ENCODE results near the gene STIM1.

The STIM1 gene

DNA sequence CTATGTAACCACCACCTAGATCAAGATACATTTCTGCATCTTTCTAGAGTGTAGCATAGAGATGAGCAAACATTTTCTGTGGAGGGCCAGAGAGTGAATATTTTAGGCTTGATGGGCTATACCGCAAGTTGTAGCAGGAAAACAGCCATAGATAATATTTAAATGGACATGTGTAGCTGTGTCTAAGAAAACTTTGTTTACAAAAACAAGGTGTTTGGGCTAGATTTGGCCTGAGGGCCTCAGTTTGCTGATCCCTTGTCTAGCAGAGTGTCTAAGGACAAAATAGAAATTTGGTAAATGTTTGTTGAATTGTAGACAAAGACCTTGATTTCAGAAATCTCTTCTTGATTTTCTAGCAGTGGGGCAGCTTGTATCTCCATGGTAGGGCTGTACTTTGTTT lies 36.3 kb downstream of the STIM1 start:
- TF ChIP-seq, protein P1, sequence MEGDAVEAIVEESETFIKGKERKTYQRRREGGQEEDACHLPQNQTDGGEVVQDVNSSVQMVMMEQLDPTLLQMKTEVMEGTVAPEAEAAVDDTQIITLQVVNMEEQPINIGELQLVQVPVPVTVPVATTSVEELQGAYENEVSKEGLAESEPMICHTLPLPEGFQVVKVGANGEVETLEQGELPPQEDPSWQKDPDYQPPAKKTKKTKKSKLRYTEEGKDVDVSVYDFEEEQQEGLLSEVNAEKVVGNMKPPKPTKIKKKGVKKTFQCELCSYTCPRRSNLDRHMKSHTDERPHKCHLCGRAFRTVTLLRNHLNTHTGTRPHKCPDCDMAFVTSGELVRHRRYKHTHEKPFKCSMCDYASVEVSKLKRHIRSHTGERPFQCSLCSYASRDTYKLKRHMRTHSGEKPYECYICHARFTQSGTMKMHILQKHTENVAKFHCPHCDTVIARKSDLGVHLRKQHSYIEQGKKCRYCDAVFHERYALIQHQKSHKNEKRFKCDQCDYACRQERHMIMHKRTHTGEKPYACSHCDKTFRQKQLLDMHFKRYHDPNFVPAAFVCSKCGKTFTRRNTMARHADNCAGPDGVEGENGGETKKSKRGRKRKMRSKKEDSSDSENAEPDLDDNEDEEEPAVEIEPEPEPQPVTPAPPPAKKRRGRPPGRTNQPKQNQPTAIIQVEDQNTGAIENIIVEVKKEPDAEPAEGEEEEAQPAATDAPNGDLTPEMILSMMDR (IDR thresholded peaks at IDR 0.05; ENCODE audit: insufficient read depth, low read length, poor library complexity, severe bottlenecking), result no peak
- TF ChIP-seq EZH2phosphoT487 (conservative IDR thresholded peaks at IDR 0.05; ENCODE audit: low read length), result no peak

GRCh38 chr11:3892156-3892555 lies 36.7 kb downstream of the STIM1 start:
- H3K9me3 ChIP-seq (ENCODE audit: insufficient read depth, low read length), result no peaks in the 10 kb centered on the region
- TF ChIP-seq, protein P1 (IDR thresholded peaks at IDR 0.05; ENCODE audit: insufficient read depth, low read length, poor library complexity, severe bottlenecking), result no peak
- no peak for TF ChIP-seq EZH2phosphoT487 (conservative IDR thresholded peaks at IDR 0.05; ENCODE audit: low read length)
- H3K9ac ChIP-seq (ENCODE audit: low read length), result no peak overlapping the region
- no peak overlapping the region for H3K27ac ChIP-seq (ENCODE audit: low read depth, low read length)
- peaks cover 10% of the 10 kb centered on the region; the same call in 1 of the 2 replicates for H3F3A ChIP-seq (ENCODE audit: insufficient read depth)
- H3K4me3 ChIP-seq (ENCODE audit: insufficient read depth, low read length, poor library complexity, severe bottlenecking), result no peak overlapping the region
- no peak overlapping the region for H2AFZ ChIP-seq (ENCODE audit: low read depth, low read length, severe bottlenecking)
- H3K4me2 ChIP-seq (ENCODE audit: low read depth, low read length, poor library complexity, severe bottlenecking), result no peak overlapping the region
- no peaks in the 10 kb centered on the region; the same call in 1 of the 2 replicates for H4K20me1 ChIP-seq (ENCODE audit: low read depth, low read length)
- no peaks in the 10 kb centered on the region for H3K36me3 ChIP-seq (ENCODE audit: low read length)
- H3K27me3 ChIP-seq (ENCODE audit: low read length), result no peaks in the 10 kb centered on the region
- H3K79me2 ChIP-seq (ENCODE audit: insufficient read depth, low read length), result peaks cover 8% of the 10 kb centered on the region; the same call in 1 of the 2 replicates
- H3K9me2 ChIP-seq (replicated peaks; ENCODE audit: insufficient read depth, low read length), result no peaks in the 10 kb centered on the region

More for the DNA sequence above, 36.3 kb downstream of the STIM1 start:
- Histone ChIP-seq H3K4me3 (ENCODE audit: insufficient read depth, low read length, poor library complexity, severe bottlenecking) (no peak overlapping the region), H3K79me2 (ENCODE audit: insufficient read depth, low read length) (peaks cover 4% of the 10 kb centered on the region; the same call in 1 of the 2 replicates), H3K4me2 (ENCODE audit: low read depth, low read length, poor library complexity, severe bottlenecking) (no peak overlapping the region), H4K20me1 (ENCODE audit: low read depth, low read length) (no peaks in the 10 kb centered on the region; the same call in 1 of the 2 replicates), H3F3A (ENCODE audit: insufficient read depth) (peaks cover 6% of the 10 kb centered on the region; the same call in 1 of the 2 replicates), H3K36me3 (ENCODE audit: low read length) (no peaks in the 10 kb centered on the region), H3K27me3 (ENCODE audit: low read length) (no peaks in the 10 kb centered on the region), H3K9me2 (replicated peaks; ENCODE audit: insufficient read depth, low read length) (no peaks in the 10 kb centered on the region), H3K27ac (ENCODE audit: low read depth, low read length) (no peak overlapping the region), H3K9ac (ENCODE audit: low read length) (no peak overlapping the region), H3K9me3 (ENCODE audit: insufficient read depth, low read length) (no peaks in the 10 kb centered on the region), H2AFZ (ENCODE audit: low read depth, low read length, severe bottlenecking) (no peak overlapping the region)

DNA sequence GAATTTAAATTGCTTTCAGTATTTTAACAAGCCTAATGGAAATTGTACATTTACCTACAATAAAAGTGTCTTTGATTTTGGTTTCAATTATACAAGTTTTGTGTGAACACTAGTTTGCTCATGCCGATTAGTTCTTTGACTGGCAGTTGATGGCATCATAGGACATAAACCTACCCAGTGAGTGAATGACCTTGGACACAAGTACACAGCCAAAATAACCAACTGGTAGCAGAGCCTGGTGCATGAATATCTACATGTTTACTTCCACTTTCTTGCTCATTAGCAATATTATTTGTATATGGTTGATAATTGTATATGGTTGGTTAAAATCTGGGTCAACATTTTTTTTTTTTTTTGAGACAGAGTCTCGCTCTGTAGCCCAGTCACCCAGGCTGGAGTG lies 37.8 kb downstream of the STIM1 start:
- Histone ChIP-seq H4K20me1 (ENCODE audit: low read depth, low read length) (no peaks in the 10 kb centered on the region), H3K27ac (ENCODE audit: low read depth, low read length) (peak overlapping the region; percentile 71; the same call in 1 of the 2 replicates), H3K4me3 (ENCODE audit: insufficient read depth, low read length, poor library complexity, severe bottlenecking) (no peak overlapping the region), H3F3A (ENCODE audit: insufficient read depth) (peaks cover 10% of the 10 kb centered on the region; the same call in 1 of the 2 replicates), H3K79me2 (ENCODE audit: insufficient read depth, low read length) (peaks cover 9% of the 10 kb centered on the region; the same call in 1 of the 2 replicates), H2AFZ (ENCODE audit: low read depth, low read length, severe bottlenecking) (no peak overlapping the region), H3K9ac (ENCODE audit: low read length) (peak overlapping the region; percentile 21; the same call in 1 of the 2 replicates), H3K9me3 (ENCODE audit: insufficient read depth, low read length) (no peaks in the 10 kb centered on the region), H3K9me2 (replicated peaks; ENCODE audit: insufficient read depth, low read length) (no peaks in the 10 kb centered on the region), H3K27me3 (ENCODE audit: low read length) (no peaks in the 10 kb centered on the region), H3K36me3 (ENCODE audit: low read length) (no peaks in the 10 kb centered on the region), H3K4me2 (ENCODE audit: low read depth, low read length, poor library complexity, severe bottlenecking) (peak overlapping the region; percentile 61)
- TF ChIP-seq, protein P1 (IDR thresholded peaks at IDR 0.05; ENCODE audit: insufficient read depth, low read length, poor library complexity, severe bottlenecking), result no peak
- no peak for TF ChIP-seq EZH2phosphoT487 (conservative IDR thresholded peaks at IDR 0.05; ENCODE audit: low read length)

All from SU-DHL-6 (cell line).